Dedifferentiated amniotic fluid mesenchymal stem cell (primary cell): ENCODE data around the gene SCARF1.

Experiments used
- DNase-seq: peaks from one replicate; pipeline ENCODE4 v3.0.0-alpha.2; 2016; ENCODE audit errors: extremely low spot score

The SCARF1 gene

GRCh38 chr17:1648173-1648962, 2.8 kb upstream of the SCARF1 start:
- DNase-seq, result no peak

DNA sequence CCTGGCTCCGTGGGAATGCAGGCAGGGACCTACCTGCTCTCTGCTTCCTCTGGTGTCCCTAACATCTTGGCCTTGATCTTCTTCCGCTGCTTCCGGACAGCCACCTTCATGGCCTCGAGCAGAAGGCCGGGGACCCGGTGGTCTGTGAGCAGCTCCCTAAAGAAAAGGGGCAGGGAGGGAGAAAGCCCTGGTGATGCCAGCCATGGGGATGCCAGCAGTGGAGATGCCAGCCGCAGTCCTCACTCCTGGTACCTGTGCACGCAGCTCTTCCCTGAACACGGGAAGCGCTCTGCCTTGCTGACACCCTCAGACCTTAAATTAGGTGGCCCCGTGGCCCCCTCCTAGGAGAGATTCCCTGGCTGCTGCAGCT, 2.3 kb upstream of the SCARF1 start:
- no peak for DNase-seq

GRCh38 chr17:1646199-1646875, 805 bp upstream of the SCARF1 start:
- DNase-seq, result no peak

DNA sequence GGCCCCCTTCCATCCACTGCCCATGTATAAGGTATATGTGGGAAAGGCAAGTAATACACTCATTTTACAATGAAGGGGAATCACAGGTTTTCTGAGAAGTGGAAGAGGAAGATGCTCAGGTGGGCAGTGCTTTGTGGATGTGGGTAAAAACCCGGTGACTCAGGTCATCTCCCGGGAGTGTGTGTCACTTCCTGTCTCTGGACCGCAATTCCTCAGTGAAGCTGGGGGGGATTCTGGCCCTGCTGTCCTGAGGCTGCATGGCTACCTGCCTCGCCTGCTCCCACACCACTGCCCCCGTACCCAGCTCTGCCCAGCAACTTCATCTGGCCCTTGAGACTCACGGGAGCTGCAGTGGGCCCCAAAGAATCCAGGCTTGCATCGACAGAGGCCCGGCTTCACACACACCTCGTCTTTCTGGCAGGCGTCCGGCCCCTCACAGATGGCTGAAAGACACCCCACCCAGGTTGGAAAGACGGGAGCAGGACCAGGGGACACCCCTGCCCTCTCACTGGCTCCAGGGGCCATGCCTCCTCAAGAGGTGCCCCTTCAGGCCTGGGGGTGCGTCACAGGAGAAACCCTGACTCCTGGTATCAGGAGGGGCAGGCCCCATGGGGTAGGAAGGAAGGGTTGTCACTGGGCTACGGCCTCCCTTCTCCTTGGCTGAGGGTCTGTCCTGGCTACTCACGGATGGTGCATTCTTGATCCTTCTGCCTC, 882 bp downstream of the SCARF1 start:
- DNase-seq, result no peak

GRCh38 chr17:1643999-1644492, 1.5 kb downstream of the SCARF1 start:
- no peak for DNase-seq

GRCh38 chr17:1643293-1643998, 2.1 kb downstream of the SCARF1 start:
- DNase-seq, result no peak

GRCh38 chr17:1641065-1641403, 4.5 kb downstream of the SCARF1 start:
- DNase-seq, result no peak

GRCh38 chr17:1640329-1641064, 5.0 kb downstream of the SCARF1 start:
- DNase-seq, result no peak

DNA sequence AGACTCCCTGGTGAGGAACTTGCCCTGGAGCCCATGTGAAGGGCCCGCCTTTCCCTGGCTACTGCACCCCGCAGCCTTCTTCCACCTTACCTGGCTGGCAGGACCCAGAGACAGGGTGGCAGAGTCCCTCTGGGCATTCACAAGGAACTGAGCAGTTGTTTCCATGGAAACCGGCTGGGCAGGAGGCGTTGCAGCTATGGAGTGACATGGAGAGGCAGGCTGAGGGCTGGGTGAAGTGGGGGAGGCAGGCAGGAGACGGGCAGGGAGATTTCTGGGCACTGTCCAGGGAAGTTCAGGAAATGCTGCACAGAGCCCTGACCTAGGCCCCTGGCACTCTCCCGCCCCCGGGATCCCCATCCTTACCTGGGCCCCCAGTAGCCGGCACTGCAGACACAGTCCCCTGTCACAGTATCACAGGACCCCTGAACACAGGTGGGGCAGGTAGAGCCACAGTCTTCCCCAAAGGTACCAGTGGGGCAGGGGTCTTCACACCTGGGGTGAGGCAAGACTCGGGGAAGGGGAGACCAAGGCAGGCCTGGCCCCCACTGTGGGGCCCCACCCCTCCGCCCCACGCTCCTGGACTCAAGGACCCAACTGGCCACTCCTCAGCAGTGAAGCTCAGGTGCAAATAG, 5.9 kb downstream of the SCARF1 start:
- DNase-seq, result no peak

DNA sequence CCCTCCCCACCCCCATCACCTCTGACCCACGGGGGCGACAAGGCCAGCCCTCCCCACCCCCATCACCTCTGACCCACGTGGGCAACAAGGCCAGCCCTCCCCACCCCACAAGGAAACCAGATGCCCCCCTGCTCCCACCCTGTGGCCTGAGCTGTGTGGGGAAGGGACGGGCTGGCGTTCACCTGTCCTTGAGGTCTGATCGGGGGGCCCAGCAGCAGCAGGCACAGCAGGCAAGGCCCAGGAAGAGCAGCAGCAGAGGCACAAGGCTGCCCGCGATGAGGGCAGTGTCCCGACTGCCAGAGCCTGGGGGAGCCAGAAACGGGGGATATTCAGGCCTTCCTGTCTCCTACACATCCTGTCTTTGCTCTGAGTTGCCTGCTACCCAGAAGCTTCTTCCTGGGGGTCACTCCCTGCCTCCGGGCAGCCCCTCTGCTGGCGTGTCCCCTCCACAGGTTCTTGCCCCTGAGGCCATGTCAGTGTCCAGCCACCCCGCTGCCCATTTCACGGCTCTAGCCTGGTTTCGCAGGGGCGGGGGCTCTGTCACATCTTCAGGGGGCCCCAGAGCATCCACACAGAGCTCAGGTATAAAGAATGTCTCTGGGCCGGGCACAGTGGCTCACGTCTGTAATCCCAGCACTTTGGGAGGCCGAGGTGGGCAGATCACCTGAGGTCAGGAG, 6.8 kb downstream of the SCARF1 start:
- DNase-seq, result no peak

DNA sequence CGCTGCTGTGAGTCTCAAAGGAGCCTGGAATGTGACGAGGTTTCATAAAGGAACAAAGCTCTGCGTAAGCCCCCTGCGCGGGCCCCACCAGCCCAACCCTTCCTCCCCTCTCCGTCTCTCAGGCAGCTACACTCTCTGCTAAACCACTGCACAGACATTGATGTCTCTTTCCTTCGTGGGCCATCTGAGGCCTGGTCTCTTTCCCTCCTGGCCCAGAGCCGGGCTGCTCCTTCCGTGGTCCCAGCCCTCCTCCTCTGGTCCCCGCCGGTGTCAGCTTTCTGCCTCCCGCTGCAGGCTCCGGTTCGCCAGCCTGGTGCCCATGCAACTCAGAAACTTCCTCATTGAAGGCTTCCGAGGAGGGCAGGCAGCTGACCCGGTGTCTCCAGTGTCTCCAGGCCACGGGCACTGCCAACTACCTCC, 7.4 kb downstream of the SCARF1 start:
- DNase-seq, result no peak

DNA sequence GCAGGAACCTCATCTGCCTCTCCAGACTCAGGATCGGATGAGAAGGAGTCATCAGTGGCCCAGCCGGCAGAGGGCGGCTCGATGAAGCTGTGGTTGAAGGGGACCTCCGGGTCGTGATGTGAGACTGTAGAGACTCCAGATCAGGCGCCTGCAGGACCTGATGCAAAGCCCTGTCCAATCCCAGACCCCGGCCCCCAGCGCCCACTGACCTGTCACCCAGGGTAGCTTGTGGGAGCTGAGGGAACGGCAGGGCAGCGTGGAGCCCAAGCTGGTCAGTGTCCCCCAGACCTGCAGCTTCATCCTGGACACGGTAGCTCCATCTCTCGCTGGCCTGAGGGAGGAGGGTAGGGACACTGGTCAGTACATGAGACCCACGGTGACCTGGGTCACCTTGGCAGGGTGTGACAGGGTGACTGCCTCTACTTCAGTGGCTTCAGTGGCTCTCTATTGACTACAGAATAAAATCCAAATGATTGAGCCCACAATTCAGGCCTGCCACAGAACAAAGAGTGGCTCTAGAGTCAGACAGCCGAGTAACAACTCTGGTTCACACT, 8.7 kb downstream of the SCARF1 start:
- no peak for DNase-seq

GRCh38 chr17:1635675-1636465, 9.7 kb downstream of the SCARF1 start:
- DNase-seq, result no peak

- DNase-seq, result no peak
Measured at GRCh38 chr17:1634841-1635650, 10.5 kb downstream of the SCARF1 start.

GRCh38 chr17:1630662-1631061, 14.9 kb downstream of the SCARF1 start:
- no peak for DNase-seq

DNA sequence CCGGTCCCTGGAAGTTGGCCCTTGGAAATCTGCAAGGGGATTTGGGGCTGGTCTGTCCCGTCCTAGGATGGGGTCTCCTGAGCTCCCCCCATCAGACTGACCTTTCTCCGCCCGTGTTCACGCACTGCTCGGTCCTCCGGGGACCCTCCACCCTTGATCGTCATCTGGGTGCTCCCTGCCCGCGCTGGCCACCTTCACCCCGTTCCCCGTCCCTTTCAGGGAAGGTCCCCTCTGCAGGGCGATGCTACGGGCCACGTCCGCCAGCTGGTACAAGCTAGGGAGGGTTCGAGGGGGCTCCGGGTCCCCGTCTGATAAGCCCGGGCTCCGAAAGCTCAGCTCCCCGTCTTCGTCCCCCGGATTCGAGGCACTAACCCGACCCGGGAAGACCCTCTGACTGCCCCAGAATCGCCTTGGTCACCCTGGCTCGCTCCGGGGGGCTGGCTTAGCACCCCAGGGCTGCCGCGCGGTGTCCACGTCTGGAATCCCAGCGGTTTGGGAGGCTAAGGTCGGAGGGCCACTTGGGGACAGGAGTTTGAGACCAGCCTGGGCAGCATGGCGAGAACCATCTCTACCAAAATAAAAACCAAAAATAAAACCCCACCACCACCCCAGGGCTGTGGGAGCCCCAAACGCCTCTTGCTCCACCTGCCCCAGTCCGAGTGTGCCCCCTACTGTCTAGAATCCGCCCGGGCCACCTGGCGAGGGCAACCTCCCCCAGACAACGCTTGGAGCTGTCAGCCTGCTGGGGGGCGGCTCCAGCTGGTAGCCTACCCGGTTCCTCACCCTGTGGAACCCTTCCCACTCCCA, 15.8 kb downstream of the SCARF1 start:
- DNase-seq, result no peak

- DNase-seq, result peak; percentile 82
Measured at GRCh38 chr17:1628856-1629503, 16.6 kb downstream of the SCARF1 start.
